Nephron progenitor cell (in vitro differentiated cells): ENCODE data around the gene SLC36A3.

Experiments used
- DNase-seq: peaks from one replicate; pipeline ENCODE4 v3.0.0; 2021
- H3K27ac Mint-ChIP-seq: 2 replicates; pipeline ENCODE4 v1.8.0; 2021; ENCODE audit warnings: mild to moderate bottlenecking, moderate library complexity, mixed read lengths
- H3K27me3 Mint-ChIP-seq: 2 replicates; pipeline ENCODE4 v1.8.0; 2021; ENCODE audit warnings: mild to moderate bottlenecking, low read depth, mixed read lengths; ENCODE audit not compliant: poor library complexity
- H3K36me3 Mint-ChIP-seq: 2 replicates; pipeline ENCODE4 v1.8.0; 2021; ENCODE audit warnings: low read depth, mixed read lengths
- H3K4me1 Mint-ChIP-seq: 2 replicates; pipeline ENCODE4 v1.8.0; 2021; ENCODE audit warnings: mixed read lengths
- H3K4me3 Mint-ChIP-seq: 2 replicates; pipeline ENCODE4 v1.8.0; 2021; ENCODE audit warnings: mild to moderate bottlenecking, moderate library complexity, mixed read lengths
- H3K9me3 Mint-ChIP-seq: 2 replicates; pipeline ENCODE4 v1.8.0; 2021; ENCODE audit warnings: mild to moderate bottlenecking, moderate library complexity, mixed read lengths
- TF ChIP-seq, protein P1 (sequence below): fragments of 200-600 bp; sonication (generic); IDR thresholded peaks from 2 replicates; pipeline ENCODE4 v1.5.0; 2021; ENCODE audit warnings: antibody characterized with exemption

SLC36A3 gene

DNA sequence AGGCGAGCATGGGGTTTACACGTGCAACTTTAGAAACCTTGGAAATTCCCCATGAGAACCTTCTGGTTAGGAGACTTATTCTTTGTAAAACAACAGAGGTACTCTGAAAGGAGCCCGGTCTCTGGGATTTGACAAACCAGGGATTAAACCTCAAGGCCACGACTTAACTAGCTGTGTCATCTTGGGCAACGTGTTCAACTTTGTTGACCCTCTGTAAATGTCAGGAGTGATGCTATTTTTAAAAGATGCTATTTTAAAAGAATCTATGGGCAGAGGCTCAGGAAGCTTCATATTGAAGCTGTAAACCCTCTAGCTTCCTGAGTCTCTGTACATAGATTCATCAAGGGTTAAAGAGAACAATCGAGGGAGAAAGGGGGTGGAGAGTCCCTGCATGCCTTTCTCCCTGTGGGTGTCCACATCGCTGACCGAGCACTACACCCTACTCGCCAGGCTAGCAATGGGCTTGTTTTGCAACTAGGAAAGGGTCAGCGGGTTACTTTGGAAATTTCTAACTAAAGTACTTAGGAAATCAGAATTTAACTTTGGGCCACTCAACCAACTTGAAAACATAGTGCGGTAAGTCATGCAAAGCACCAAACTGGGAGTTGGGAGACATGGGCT, 41.7 kb upstream of the SLC36A3 start:
- peaks cover 28% of the 10 kb centered on the region for H3K27me3 Mint-ChIP-seq
- no peak for DNase-seq
- no peaks in the 10 kb centered on the region for H3K36me3 Mint-ChIP-seq
- H3K27ac Mint-ChIP-seq, result no peak overlapping the region
- H3K9me3 Mint-ChIP-seq, result no peaks in the 10 kb centered on the region
- peaks cover 32% of the 10 kb centered on the region for H3K4me1 Mint-ChIP-seq
- no peak overlapping the region for H3K4me3 Mint-ChIP-seq
- TF ChIP-seq, protein P1, sequence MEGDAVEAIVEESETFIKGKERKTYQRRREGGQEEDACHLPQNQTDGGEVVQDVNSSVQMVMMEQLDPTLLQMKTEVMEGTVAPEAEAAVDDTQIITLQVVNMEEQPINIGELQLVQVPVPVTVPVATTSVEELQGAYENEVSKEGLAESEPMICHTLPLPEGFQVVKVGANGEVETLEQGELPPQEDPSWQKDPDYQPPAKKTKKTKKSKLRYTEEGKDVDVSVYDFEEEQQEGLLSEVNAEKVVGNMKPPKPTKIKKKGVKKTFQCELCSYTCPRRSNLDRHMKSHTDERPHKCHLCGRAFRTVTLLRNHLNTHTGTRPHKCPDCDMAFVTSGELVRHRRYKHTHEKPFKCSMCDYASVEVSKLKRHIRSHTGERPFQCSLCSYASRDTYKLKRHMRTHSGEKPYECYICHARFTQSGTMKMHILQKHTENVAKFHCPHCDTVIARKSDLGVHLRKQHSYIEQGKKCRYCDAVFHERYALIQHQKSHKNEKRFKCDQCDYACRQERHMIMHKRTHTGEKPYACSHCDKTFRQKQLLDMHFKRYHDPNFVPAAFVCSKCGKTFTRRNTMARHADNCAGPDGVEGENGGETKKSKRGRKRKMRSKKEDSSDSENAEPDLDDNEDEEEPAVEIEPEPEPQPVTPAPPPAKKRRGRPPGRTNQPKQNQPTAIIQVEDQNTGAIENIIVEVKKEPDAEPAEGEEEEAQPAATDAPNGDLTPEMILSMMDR, result no peak

GRCh38 chr5:151344088-151344487, 40.5 kb upstream of the SLC36A3 start:
- TF ChIP-seq, protein P1, result no peak
- no peaks in the 10 kb centered on the region for H3K36me3 Mint-ChIP-seq
- H3K9me3 Mint-ChIP-seq, result no peaks in the 10 kb centered on the region
- no peak overlapping the region for H3K4me3 Mint-ChIP-seq
- H3K4me1 Mint-ChIP-seq, result peaks cover 31% of the 10 kb centered on the region
- no peak overlapping the region for H3K27ac Mint-ChIP-seq
- H3K27me3 Mint-ChIP-seq, result peaks cover 36% of the 10 kb centered on the region
- no peak for DNase-seq

- DNase-seq, result no peak
- no peak overlapping the region for H3K4me3 Mint-ChIP-seq
- no peak overlapping the region for H3K27ac Mint-ChIP-seq
- H3K27me3 Mint-ChIP-seq, result peaks cover 26% of the 10 kb centered on the region
- H3K36me3 Mint-ChIP-seq, result no peaks in the 10 kb centered on the region
- TF ChIP-seq, protein P1, result no peak
- no peaks in the 10 kb centered on the region for H3K9me3 Mint-ChIP-seq
- H3K4me1 Mint-ChIP-seq, result peaks cover 13% of the 10 kb centered on the region
Measured at GRCh38 chr5:151340004-151340403, 36.4 kb upstream of the SLC36A3 start.

- TF ChIP-seq, protein P1, result no peak
- Mint-ChIP-seq H3K4me3 (no peak overlapping the region), H3K9me3 (no peaks in the 10 kb centered on the region), H3K36me3 (no peaks in the 10 kb centered on the region), H3K27ac (no peak overlapping the region), H3K4me1 (peaks cover 7% of the 10 kb centered on the region), H3K27me3 (peaks cover 23% of the 10 kb centered on the region)
- no peak for DNase-seq
Measured at GRCh38 chr5:151338734-151339133, 35.2 kb upstream of the SLC36A3 start.

- Mint-ChIP-seq H3K4me3 (no peak overlapping the region), H3K4me1 (peaks cover 7% of the 10 kb centered on the region), H3K27ac (no peak overlapping the region), H3K27me3 (no peaks in the 10 kb centered on the region), H3K9me3 (no peaks in the 10 kb centered on the region), H3K36me3 (no peaks in the 10 kb centered on the region)
- TF ChIP-seq, protein P1, result no peak
- DNase-seq, result no peak
Measured at GRCh38 chr5:151332857-151333256, 29.3 kb upstream of the SLC36A3 start.

GRCh38 chr5:151328734-151329133, 25.2 kb upstream of the SLC36A3 start:
- Mint-ChIP-seq H3K36me3 (no peaks in the 10 kb centered on the region), H3K27me3 (peaks cover 6% of the 10 kb centered on the region), H3K9me3 (no peaks in the 10 kb centered on the region), H3K4me1 (no peaks in the 10 kb centered on the region), H3K4me3 (no peak overlapping the region), H3K27ac (no peak overlapping the region)
- DNase-seq, result no peak
- TF ChIP-seq, protein P1, result no peak
